GM12891 (cell line): ENCODE data around the gene FILIP1L.

Experiments used
- POLR2A ChIP-seq: IDR thresholded peaks from 2 replicates; pipeline ENCODE4 v1.6.1; 2011; ENCODE audit warnings: low read depth, low read length, control low read depth
- POLR2AphosphoS5 ChIP-seq: IDR thresholded peaks from 2 replicates; pipeline ENCODE4 v1.6.1; 2011; ENCODE audit warnings: low read depth, low read length, control low read depth
- SPI1 ChIP-seq: IDR thresholded peaks from 2 replicates; pipeline ENCODE4 v1.6.1; 2011; ENCODE audit warnings: low read depth, low read length, control low read depth
- TAF1 ChIP-seq: IDR thresholded peaks from 2 replicates; pipeline ENCODE4 v1.6.1; 2011; ENCODE audit warnings: low read depth, low read length, control low read depth

DNA sequence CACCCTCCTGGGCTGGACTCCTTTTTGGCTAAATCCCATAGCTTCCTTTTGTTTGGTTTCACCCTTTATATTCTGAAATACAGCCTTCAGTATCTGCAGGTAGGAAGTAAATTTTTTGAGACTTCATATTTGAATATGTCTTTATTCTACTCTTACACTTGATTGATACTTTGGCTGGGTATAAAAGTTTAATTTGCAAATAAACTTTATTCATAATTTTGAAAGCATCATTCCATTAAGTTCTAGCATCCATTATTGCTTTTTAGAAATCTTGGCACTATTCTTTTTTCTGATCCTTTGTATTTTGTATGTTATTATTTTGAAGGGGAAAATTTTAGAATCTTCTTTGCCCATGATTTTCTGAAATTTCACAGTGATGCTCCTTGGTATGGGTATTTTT is 41.3 kb upstream of the FILIP1L start:
- no peak for TF ChIP-seq POLR2A
- TF ChIP-seq TAF1, result no peak
- TF ChIP-seq POLR2AphosphoS5, result no peak
- TF ChIP-seq SPI1, result no peak
